ENCODE data around the gene ZNF385C.

The ZNF385C gene

DNA sequence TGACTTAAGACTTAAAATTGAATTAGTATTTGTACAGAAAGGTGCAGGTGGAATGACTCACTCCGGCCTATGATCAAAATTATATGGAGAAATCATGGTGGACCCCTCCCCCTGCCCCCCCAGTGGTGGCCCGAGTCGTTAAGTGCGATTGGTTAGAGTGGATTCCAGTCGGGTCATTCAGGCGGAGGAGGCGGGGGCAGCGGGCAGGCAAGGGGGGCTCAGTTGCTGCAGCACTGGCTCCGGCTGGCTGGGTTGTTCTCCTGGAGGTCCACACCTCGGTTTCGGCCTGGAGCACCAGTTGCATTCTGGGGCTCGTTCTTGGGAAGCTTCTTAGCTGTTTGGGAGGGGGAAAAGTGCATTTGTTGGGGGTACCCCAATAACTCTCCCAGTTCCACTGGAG, 27.3 kb upstream of the ZNF385C start:
- no peak for DNase-seq (ENCODE audit: low spot score)

DNA sequence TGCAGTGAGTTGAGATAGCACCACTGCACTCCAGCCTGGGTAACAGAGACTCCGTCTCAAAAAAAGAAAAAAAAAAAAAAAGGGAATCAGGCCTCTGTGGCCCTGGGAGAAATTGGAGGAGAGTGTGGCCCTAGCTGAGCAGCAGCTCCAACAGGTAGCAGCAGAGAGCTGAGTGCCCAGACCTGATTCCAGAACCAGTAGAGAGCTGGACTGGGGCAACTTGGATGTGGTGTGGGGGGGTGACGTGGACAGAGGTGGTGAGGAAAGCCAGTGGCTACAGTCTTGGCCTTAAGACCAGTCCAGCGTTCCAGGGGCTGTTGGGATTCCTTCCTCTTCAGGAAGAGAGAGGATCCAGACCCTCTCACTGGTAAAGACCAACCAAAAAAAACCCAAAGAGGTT, 26.0 kb upstream of the ZNF385C start:
- no peak for DNase-seq (ENCODE audit: low spot score)

- DNase-seq (ENCODE audit: low spot score) = no peak
Observed at GRCh38 chr17:42122371-42123303, 24.4 kb upstream of the ZNF385C start, which contains the start of gene HSPB9. Gene HSPB9, plus strand, starts transcription at chr17:42122804. Its CDS starts 47 bp downstream, at chr17:42122851.

DNA sequence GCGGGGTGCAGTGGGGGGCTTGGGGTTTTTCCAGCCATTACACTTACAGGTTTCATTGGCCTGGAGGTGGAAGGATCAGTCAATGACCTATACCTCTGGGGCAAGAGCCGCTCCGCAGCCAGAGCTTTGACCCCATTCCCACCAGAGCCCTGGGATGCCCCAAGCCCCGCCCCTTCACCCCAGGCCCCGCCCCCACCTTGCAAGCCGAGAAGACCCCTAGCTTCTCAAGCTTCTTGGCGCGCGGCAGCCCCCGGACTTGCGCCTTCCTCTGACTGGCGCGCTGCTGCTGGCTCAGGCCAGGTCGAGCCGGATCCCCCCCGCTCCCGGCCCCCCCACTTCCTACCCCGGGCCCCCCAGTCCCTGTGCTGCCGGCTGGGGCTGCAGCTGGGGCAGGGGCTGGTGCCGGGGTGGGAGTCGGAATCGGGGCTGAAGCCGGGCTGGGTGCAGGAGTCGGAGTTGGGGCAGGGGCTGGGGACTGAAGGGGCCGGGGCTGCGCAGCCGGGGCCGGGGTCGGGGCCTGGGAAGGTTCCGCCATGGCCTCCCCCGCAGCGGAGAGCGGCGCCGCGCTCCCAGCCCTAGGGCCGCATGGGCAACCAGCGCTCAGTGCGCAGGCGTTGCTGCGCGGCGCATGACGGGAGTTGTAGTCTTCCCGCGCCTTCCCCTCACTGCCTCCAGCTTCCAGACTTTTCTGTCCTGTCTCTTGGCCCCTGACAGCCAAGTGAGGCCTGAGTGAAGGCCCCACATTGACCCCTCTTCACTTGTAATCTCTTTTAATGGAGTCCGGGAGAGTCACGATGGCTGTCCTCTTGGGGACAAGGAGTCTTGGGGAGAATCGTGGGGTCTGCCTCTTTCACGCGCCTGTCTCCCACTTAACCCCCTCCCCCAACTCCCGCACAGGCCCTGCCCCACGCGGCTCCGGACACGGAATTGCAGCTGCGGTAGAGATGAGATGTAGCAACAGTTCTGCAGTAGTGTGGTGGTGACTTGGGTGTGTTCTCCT, 22.8 kb upstream of the ZNF385C start, which contains the start of gene KAT2A:
KAT2A (minus strand) TSS at position 598 of the 1,000 bp plus-strand sequence; CDS start at position 535, 63 bp downstream.
- DNase-seq (ENCODE audit: low spot score) = peak; percentile 94

GRCh38 chr17:42120161-42120769, 22.0 kb upstream of the ZNF385C start:
- no peak for DNase-seq (ENCODE audit: low spot score)

GRCh38 chr17:42119301-42119700, 21.0 kb upstream of the ZNF385C start:
- DNase-seq (ENCODE audit: low spot score) = no peak

- DNase-seq (ENCODE audit: low spot score) = no peak
Observed at GRCh38 chr17:42118545-42118944, 20.3 kb upstream of the ZNF385C start.

DNA sequence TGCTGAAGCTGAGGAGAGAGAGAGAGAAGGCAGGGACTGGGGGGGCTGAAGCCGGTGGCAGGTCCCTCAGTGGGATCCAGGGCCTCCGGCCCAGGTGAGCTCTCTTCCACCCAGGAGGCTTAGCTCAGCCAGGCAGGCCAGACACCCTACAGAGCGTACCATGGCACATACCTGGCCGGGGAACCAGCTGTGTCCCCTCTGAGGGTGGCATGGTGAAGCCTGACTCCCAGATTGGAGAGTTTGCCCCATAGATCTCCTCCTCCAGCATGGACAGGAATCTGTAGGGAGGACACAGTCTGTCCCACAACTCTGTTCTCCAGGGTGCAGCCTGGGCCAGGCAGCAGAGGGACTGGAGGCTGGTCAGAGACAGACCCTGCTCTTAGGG, 19.8 kb upstream of the ZNF385C start:
- no peak for DNase-seq (ENCODE audit: low spot score)

- DNase-seq (ENCODE audit: low spot score) = no peak
Observed at GRCh38 chr17:42117397-42118125, 19.3 kb upstream of the ZNF385C start.

- DNase-seq (ENCODE audit: low spot score) = peak; percentile 45
Observed at GRCh38 chr17:42116705-42117396, 18.6 kb upstream of the ZNF385C start.

DNA sequence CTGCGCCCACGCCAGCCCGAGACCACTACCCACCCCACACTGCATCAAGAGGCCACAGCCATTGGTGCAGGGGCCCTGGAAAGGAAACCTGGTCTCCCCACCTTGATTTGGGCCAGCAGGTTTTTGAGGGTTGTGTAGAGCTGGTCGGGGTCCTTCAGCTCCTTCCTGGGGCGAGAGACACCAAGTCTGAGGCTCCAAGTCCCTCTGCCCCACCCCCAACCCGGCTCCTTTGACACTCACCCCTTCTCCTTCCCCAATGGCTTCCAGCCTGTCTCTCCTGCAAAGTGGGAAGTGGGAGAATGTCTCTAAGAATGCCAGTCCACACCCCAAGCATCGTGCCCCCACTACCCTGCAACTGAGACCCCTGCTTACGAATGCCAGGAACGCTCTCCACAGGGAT, 15.8 kb upstream of the ZNF385C start:
- DNase-seq (ENCODE audit: low spot score) = no peak

GRCh38 chr17:42113293-42114069, 15.2 kb upstream of the ZNF385C start:
- no peak for DNase-seq (ENCODE audit: low spot score)

GRCh38 chr17:42112552-42113176, 14.4 kb upstream of the ZNF385C start, which contains the start of gene DHX58:
Gene DHX58, minus strand, starts transcription at chr17:42112714. Its CDS starts 822 bp downstream, at chr17:42111892.
- DNase-seq (ENCODE audit: low spot score) = peak; percentile 91

DNA sequence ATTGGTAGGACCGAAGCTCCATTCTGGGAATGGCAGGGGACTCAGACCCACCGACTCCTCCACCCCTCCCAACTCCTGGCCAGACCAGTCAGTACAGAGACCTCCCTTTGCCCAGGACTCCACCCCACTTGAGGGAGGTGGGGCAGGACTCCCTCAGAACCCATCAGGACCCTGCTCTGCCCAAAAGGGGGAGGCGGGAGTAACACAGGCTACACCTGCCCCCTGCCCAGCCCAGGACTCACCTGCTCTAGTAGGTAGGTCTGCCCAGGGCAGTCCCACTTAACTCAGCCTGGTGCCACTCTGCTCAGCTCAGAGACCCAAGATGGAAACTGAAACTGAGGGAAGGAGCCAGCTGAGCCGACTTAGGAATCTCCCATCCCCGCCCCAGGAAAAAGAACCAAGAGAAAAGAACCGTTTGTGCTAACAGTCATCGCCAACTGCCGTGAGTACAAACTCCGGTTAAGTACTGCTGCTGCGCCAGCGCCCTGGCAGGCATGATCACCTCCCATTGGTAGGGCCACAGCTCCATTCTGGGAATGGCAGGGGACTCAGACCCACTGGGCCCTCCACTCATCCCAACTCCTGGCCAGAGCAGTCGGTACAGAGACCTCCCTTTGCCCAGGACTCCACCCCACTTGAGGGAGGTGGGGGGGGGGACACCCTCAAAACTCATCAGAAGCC, 13.7 kb upstream of the ZNF385C start:
- peak; percentile 58 for DNase-seq (ENCODE audit: low spot score)

DNA sequence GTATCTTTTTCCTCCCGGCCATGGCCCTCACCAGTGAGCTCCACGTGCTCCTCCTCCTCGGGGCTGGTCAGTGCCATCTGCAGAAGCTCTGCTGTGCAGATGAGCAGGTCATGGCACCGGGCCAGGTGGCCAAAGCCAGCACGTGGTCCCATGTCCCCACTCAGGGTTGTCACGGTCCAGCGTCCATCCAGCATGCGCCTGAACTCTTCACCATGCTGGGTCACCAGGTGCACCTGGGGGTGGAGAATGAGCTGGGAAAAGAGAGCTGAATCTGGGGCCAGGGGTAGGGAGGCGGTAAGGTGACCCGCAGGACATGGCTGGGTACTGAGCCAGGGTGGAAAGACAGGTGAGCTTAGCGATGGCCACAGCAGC, 13.0 kb upstream of the ZNF385C start:
- no peak for DNase-seq (ENCODE audit: low spot score)

GRCh38 chr17:42110301-42111264, 12.3 kb upstream of the ZNF385C start:
- no peak for DNase-seq (ENCODE audit: low spot score)

DNA sequence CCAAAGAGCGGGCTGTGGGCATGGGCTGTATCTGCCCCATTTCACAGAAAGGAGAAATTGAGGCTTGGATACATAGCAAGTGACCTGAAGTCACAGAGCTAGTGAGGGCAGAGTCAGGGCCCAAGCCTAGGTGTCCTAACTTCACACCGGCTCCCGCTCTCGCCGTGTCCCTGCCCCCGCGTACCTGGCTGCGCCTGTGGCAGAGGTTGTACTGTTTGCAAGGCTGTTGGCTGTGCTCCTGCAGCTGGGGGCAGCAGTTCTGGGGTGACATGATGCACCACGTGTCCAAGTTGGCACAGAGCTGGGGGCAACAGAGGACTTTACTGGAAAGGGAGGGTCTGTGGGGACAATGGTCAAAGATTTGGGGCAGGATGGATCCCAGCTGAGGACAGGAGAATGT, 10.8 kb upstream of the ZNF385C start:
- no peak for DNase-seq (ENCODE audit: low spot score)
